HG02981 (cell line): ENCODE results near the gene ESPL1.

Experiments
- ATAC-seq: cut with Tn5 transposase; IDR thresholded peaks from one replicate; pipeline ENCODE4 v1.9.1; 2021; ENCODE audit warnings: mild to moderate bottlenecking, moderate library complexity; ENCODE audit not compliant: unreplicated experiment

The ESPL1 gene

DNA sequence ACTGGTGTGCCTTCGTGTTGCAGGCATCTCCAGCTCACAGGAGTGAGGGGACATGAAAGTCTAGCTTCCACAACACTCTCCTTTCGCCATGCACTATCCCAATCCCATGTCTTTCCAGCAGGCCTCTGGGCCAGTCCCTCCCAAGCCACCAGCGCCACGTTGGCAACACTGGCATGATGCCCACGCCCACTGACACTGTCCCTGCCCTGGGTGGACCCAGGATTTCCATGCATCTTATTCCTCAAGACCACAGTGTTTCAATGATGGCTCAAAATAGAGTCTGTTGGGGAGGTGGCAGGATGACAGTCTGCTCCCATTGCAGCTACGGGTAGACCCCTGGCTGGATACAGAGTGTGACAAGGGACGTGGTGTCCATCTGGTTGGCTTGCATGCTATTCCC lies 65.7 kb downstream of the ESPL1 start:
- ATAC-seq: no peak

DNA sequence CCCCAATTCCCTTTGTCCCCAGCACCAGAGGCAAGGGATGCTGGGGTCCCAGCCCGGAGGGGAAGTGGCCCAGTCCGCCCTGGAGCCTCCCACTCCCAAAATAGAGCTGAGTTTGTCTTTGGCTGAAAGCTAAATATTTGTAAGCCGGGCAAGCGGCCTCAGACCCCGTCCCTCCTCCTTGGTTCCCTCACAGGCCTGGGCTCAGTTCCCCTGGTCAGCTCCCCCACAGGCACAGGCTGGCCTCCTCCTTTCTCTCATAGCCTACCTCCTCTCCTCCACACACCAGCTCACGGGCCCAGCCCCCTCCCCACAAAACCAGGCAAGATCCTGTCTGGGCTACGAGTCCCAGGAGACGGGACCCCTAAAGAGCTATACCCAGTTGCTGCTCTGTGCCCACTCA lies 66.7 kb downstream of the ESPL1 start:
- no peak for ATAC-seq

DNA sequence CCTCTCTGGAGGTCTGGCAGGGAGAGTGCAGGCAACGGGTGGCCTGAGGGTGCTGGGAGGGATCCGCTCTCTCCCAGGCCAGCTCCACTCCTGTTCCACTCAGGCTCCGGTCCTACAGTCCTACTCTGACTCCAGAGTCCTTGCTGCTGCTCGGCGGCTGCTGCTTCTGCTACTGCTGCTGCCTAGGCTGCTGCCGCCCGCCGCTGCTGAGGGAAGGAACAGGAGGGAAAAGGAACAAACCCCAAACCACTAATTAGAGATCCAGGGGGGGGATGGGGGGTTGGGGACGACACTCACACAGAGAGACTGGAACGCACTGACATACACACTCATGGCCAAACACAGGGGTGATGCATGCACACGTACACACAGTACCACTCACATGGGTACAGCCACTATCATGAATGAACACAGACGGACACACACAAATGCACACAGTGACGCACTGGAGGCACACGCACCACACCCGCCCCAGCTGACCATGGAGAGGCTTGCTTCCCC lies 68.1 kb downstream of the ESPL1 start, which contains the start of gene SP7:
TSS of gene SP7 (minus strand) at position 174 of the 501 bp plus-strand sequence. CDS start 708 bp downstream, outside the sequence.
- no peak for ATAC-seq

DNA sequence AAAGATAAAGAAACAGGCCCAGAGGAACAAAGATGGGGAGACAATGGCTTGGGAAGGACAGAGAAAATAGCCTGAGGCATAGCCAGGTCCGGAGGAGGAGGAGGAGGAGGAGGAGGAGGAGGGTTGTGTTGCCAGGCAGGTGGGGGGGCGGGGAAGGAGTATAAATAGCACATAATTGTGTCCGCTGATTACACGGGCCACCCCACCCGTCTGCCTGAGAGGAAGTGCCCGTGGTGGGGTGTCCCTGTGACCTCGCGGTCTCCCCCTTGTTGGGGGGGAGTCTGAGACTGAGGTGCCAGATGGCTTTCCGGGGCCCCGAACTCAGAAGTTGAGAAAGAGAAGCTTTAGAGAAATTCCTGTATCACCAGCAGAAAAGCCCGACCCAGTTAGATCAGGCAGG lies 69.9 kb downstream of the ESPL1 start:
- ATAC-seq: no peak

DNA sequence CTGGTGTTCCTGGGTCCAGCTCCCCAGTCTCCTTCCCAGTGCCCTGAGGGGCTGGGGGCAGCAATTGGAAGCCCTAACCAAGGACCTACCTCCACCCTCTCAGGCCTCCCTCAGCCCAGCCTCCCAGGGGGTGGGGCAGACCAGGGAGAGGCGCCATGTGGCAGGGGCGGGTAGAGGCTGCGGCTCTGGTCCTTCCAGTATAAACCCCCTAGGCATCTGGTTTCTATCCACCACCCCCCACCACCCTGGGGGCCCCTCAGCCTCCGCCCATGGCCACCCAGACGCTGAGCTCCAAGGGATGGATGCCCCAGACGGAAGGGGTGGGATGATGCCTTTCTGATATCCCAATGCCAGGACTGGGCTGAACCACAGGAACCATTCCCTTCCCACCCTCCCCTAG lies 70.8 kb downstream of the ESPL1 start:
- no peak for ATAC-seq

DNA sequence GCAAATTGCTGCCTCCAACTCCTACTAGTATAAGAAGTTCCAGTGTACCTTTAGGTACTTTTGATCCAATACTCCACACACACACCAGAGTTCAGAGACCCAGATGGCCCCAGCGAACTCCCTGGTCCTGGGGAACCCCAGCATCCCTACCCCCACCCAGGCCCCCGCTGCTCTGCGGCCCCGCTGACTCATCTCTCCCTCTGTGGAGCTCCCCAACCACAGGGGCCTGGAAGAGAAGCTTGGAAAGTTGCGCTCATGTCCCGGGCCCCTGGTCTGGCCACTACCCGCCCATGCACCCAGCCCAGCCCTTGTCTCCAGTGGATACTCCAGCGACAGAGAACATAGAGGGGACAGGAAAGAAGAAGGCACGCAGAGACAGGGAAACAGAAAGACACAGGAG lies 72.3 kb downstream of the ESPL1 start:
- no peak for ATAC-seq
